ENCODE results near the gene MAD1L1.

MAD1L1 gene

GRCh38 chr7:2030475-2031450 lies 202.0 kb downstream of the MAD1L1 start:
- Histone ChIP-seq H4K20me1 (ENCODE audit: insufficient read depth, low read length) (peaks cover 3% of the 10 kb centered on the region; the same call in 1 of the 2 replicates), H3K4me2 (ENCODE audit: insufficient read depth, low read length) (peak overlapping the region; percentile 14; the same call in 1 of the 2 replicates), H3K36me3 (ENCODE audit: insufficient read depth, low read length) (peaks cover 8% of the 10 kb centered on the region; the same call in 1 of the 2 replicates), H3K79me2 (ENCODE audit: insufficient read depth, low read length) (peaks cover 18% of the 10 kb centered on the region), H3K27ac (ENCODE audit: low read length) (peak overlapping the region; percentile 76), H3K27me3 (ENCODE audit: insufficient read depth, low read length, poor library complexity) (no peaks in the 10 kb centered on the region), H3K9ac (ENCODE audit: low read depth, low read length) (no peak overlapping the region), H3K4me3 (ENCODE audit: low read depth in 1 of 2, low read length in 2 of 2) (no peak overlapping the region), H3K4me1 (ENCODE audit: insufficient read depth, low read length) (peaks cover 41% of the 10 kb centered on the region), H2AFZ (ENCODE audit: low read depth, low read length) (no peak overlapping the region), H3K9me3 (ENCODE audit: insufficient read depth, low read length, severe bottlenecking) (peaks cover 16% of the 10 kb centered on the region)
- DNase-seq (peak; percentile 83), ATAC-seq (ENCODE audit: insufficient read depth, low read depth) (peak; percentile 96)
- TF ChIP-seq CTCF (IDR thresholded peaks at IDR 0.05; ENCODE audit: borderline replicate concordance, extremely low read depth, low read length, poor library complexity, severe bottlenecking) (peak; percentile 17), EZH2 (IDR thresholded peaks at IDR 0.05; ENCODE audit: borderline replicate concordance, low read depth, low read length, severe bottlenecking) (no peak)

- Histone ChIP-seq H2AFZ (ENCODE audit: low read depth, low read length) (no peak overlapping the region), H4K20me1 (ENCODE audit: insufficient read depth, low read length) (peaks cover 2% of the 10 kb centered on the region; the same call in 1 of the 2 replicates), H3K4me1 (ENCODE audit: insufficient read depth, low read length) (peaks cover 41% of the 10 kb centered on the region), H3K9ac (ENCODE audit: low read depth, low read length) (no peak overlapping the region), H3K27ac (ENCODE audit: low read length) (peak overlapping the region; percentile 37), H3K4me2 (ENCODE audit: insufficient read depth, low read length) (no peak overlapping the region), H3K36me3 (ENCODE audit: insufficient read depth, low read length) (peaks cover 8% of the 10 kb centered on the region; the same call in 1 of the 2 replicates), H3K9me3 (ENCODE audit: insufficient read depth, low read length, severe bottlenecking) (peaks cover 23% of the 10 kb centered on the region), H3K4me3 (ENCODE audit: low read depth in 1 of 2, low read length in 2 of 2) (no peak overlapping the region), H3K79me2 (ENCODE audit: insufficient read depth, low read length) (peaks cover 16% of the 10 kb centered on the region), H3K27me3 (ENCODE audit: insufficient read depth, low read length, poor library complexity) (no peaks in the 10 kb centered on the region)
- ATAC-seq (ENCODE audit: insufficient read depth, low read depth) (no peak), DNase-seq (no peak)
- TF ChIP-seq EZH2 (IDR thresholded peaks at IDR 0.05; ENCODE audit: borderline replicate concordance, low read depth, low read length, severe bottlenecking): no peak
- no peak for TF ChIP-seq CTCF (IDR thresholded peaks at IDR 0.05; ENCODE audit: borderline replicate concordance, extremely low read depth, low read length, poor library complexity, severe bottlenecking)
These were observed 202.8 kb downstream of the MAD1L1 start for GRCh38 chr7:2029936-2030335.

GRCh38 chr7:2029211-2029905 lies 203.4 kb downstream of the MAD1L1 start:
- H4K20me1 ChIP-seq (ENCODE audit: insufficient read depth, low read length): no peaks in the 10 kb centered on the region; the same call in 1 of the 2 replicates
- peaks cover 11% of the 10 kb centered on the region; the same call in 1 of the 2 replicates for H3K79me2 ChIP-seq (ENCODE audit: insufficient read depth, low read length)
- H3K9me3 ChIP-seq (ENCODE audit: insufficient read depth, low read length, severe bottlenecking): peaks cover 27% of the 10 kb centered on the region
- no peak overlapping the region for H3K4me2 ChIP-seq (ENCODE audit: insufficient read depth, low read length)
- DNase-seq (no peak), ATAC-seq (ENCODE audit: insufficient read depth, low read depth) (no peak)
- peak overlapping the region; percentile 37; the same call in 1 of the 2 replicates for H3K27ac ChIP-seq (ENCODE audit: low read length)
- peaks cover 8% of the 10 kb centered on the region; the same call in 1 of the 2 replicates for H3K36me3 ChIP-seq (ENCODE audit: insufficient read depth, low read length)
- no peaks in the 10 kb centered on the region for H3K27me3 ChIP-seq (ENCODE audit: insufficient read depth, low read length, poor library complexity)
- TF ChIP-seq CTCF (IDR thresholded peaks at IDR 0.05; ENCODE audit: borderline replicate concordance, extremely low read depth, low read length, poor library complexity, severe bottlenecking) (no peak), EZH2 (IDR thresholded peaks at IDR 0.05; ENCODE audit: borderline replicate concordance, low read depth, low read length, severe bottlenecking) (no peak)
- no peak overlapping the region for H3K9ac ChIP-seq (ENCODE audit: low read depth, low read length)
- H3K4me3 ChIP-seq (ENCODE audit: low read depth in 1 of 2, low read length in 2 of 2): no peak overlapping the region
- H2AFZ ChIP-seq (ENCODE audit: low read depth, low read length): no peak overlapping the region
- H3K4me1 ChIP-seq (ENCODE audit: insufficient read depth, low read length): peaks cover 43% of the 10 kb centered on the region

Measured in DND-41 (cell line).